Measurements from ENCODE around the gene MTCL1.

The MTCL1 gene

GRCh38 chr18:8868779-8869415 is 163.5 kb downstream of the MTCL1 start:
- no peak overlapping the region for H2AFZ ChIP-seq
- H3K36me3 ChIP-seq (ENCODE audit: control insufficient read depth, insufficient read depth, low read length): no peaks in the 10 kb centered on the region
- H3K9me3 ChIP-seq (ENCODE audit: control insufficient read depth, low read length): no peaks in the 10 kb centered on the region
- no peaks in the 10 kb centered on the region for H3K79me2 ChIP-seq
- no peaks in the 10 kb centered on the region for H3K27me3 ChIP-seq (ENCODE audit: control insufficient read depth, insufficient read depth, low read length)
- H3K27ac ChIP-seq: no peak overlapping the region
- no peak overlapping the region for H3K4me3 ChIP-seq (ENCODE audit: low read depth, low read length)
- TF ChIP-seq, protein P1, sequence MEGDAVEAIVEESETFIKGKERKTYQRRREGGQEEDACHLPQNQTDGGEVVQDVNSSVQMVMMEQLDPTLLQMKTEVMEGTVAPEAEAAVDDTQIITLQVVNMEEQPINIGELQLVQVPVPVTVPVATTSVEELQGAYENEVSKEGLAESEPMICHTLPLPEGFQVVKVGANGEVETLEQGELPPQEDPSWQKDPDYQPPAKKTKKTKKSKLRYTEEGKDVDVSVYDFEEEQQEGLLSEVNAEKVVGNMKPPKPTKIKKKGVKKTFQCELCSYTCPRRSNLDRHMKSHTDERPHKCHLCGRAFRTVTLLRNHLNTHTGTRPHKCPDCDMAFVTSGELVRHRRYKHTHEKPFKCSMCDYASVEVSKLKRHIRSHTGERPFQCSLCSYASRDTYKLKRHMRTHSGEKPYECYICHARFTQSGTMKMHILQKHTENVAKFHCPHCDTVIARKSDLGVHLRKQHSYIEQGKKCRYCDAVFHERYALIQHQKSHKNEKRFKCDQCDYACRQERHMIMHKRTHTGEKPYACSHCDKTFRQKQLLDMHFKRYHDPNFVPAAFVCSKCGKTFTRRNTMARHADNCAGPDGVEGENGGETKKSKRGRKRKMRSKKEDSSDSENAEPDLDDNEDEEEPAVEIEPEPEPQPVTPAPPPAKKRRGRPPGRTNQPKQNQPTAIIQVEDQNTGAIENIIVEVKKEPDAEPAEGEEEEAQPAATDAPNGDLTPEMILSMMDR (IDR thresholded peaks at IDR 0.05): no peak
- H3K9ac ChIP-seq: no peak overlapping the region
- H3K4me1 ChIP-seq: no peaks in the 10 kb centered on the region
- H3K4me2 ChIP-seq (ENCODE audit: low read length): no peak overlapping the region

- Histone ChIP-seq H3K79me2 (no peaks in the 10 kb centered on the region), H3K9me3 (ENCODE audit: control insufficient read depth, low read length) (no peaks in the 10 kb centered on the region), H3K27me3 (ENCODE audit: control insufficient read depth, insufficient read depth, low read length) (no peaks in the 10 kb centered on the region), H3K4me2 (ENCODE audit: low read length) (no peak overlapping the region), H2AFZ (no peak overlapping the region), H3K9ac (no peak overlapping the region), H3K4me1 (no peaks in the 10 kb centered on the region), H3K27ac (no peak overlapping the region), H3K4me3 (ENCODE audit: low read depth, low read length) (no peak overlapping the region), H3K36me3 (ENCODE audit: control insufficient read depth, insufficient read depth, low read length) (no peaks in the 10 kb centered on the region)
- TF ChIP-seq, protein P1 (IDR thresholded peaks at IDR 0.05): no peak
These were observed 164.3 kb downstream of the MTCL1 start for GRCh38 chr18:8869696-8870095.

DNA sequence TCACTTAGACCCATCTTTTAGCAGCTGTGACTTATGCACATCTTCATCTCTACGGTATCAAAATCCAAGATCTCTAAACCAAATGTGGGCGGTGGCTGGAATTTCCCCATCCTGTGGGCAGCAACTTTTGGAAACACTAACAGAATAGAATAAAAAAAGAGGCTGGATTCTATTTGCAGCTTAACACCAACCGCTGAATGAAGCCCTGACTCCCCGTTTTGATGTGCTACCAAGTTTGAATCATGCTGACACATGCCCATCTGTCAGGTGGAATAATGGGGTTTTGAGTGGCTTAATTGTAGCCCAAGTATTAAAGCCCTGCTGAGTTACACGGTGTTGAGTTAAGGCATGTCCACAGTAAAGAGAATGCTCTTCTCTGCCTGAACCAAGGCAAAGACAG is 165.2 kb downstream of the MTCL1 start:
- H3K9ac ChIP-seq: no peak overlapping the region
- H3K4me1 ChIP-seq: no peaks in the 10 kb centered on the region
- TF ChIP-seq, protein P1 (IDR thresholded peaks at IDR 0.05): no peak
- H3K9me3 ChIP-seq (ENCODE audit: control insufficient read depth, low read length): no peaks in the 10 kb centered on the region
- H3K4me2 ChIP-seq (ENCODE audit: low read length): no peak overlapping the region
- H3K4me3 ChIP-seq (ENCODE audit: low read depth, low read length): no peak overlapping the region
- H2AFZ ChIP-seq: no peak overlapping the region
- no peaks in the 10 kb centered on the region for H3K27me3 ChIP-seq (ENCODE audit: control insufficient read depth, insufficient read depth, low read length)
- no peaks in the 10 kb centered on the region for H3K36me3 ChIP-seq (ENCODE audit: control insufficient read depth, insufficient read depth, low read length)
- H3K27ac ChIP-seq: no peak overlapping the region
- H3K79me2 ChIP-seq: no peaks in the 10 kb centered on the region

DNA sequence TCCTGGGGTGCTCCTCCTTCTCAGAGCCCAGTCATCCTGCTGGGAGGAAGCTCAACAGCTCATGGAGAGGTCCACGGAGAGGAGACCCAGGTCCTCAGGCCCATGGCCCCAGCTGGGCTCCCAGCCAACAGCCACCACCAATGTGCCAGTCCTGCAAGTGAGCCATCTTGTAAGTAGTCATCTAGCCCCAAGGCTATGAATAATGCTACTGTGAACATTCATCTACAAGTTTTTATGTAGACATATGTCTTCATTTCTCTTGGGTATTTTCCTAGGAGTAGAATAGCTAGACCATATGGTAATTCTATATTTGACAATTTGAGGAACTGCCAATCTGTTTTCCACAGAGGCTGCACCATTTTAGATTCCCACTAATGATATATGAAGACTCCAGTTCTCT is 166.1 kb downstream of the MTCL1 start:
- H3K9me3 ChIP-seq (ENCODE audit: control insufficient read depth, low read length): no peaks in the 10 kb centered on the region
- H3K4me3 ChIP-seq (ENCODE audit: low read depth, low read length): no peak overlapping the region
- H3K9ac ChIP-seq: no peak overlapping the region
- no peaks in the 10 kb centered on the region for H3K36me3 ChIP-seq (ENCODE audit: control insufficient read depth, insufficient read depth, low read length)
- H3K4me1 ChIP-seq: no peaks in the 10 kb centered on the region
- no peak overlapping the region for H3K27ac ChIP-seq
- no peaks in the 10 kb centered on the region for H3K27me3 ChIP-seq (ENCODE audit: control insufficient read depth, insufficient read depth, low read length)
- TF ChIP-seq, protein P1 (IDR thresholded peaks at IDR 0.05): no peak
- H3K79me2 ChIP-seq: no peaks in the 10 kb centered on the region
- H2AFZ ChIP-seq: no peak overlapping the region
- no peak overlapping the region for H3K4me2 ChIP-seq (ENCODE audit: low read length)

GRCh38 chr18:8874872-8875271 is 169.5 kb downstream of the MTCL1 start:
- Histone ChIP-seq H3K9ac (no peak overlapping the region), H3K9me3 (ENCODE audit: control insufficient read depth, low read length) (no peaks in the 10 kb centered on the region), H3K4me2 (ENCODE audit: low read length) (no peak overlapping the region), H3K79me2 (no peaks in the 10 kb centered on the region), H3K36me3 (ENCODE audit: control insufficient read depth, insufficient read depth, low read length) (no peaks in the 10 kb centered on the region), H2AFZ (no peak overlapping the region), H3K27me3 (ENCODE audit: control insufficient read depth, insufficient read depth, low read length) (no peaks in the 10 kb centered on the region), H3K27ac (no peak overlapping the region), H3K4me3 (ENCODE audit: low read depth, low read length) (no peak overlapping the region), H3K4me1 (no peaks in the 10 kb centered on the region)
- TF ChIP-seq, protein P1 (IDR thresholded peaks at IDR 0.05): no peak
